DOHH2 (cell line): ENCODE measurements around the gene GDF10.

ENCODE experiments used
- H3F3A ChIP-seq: fragments of 200-600 bp; sonication (generic), shearing (Covaris generic); 2 replicates; pipeline ENCODE4 v1.6.0; 2016; ENCODE audit warnings: antibody characterized with exemption, mild to moderate bottlenecking; ENCODE audit not compliant: control insufficient read depth, insufficient read depth
- H3K27ac ChIP-seq: fragments of 200-600 bp; sonication (generic); 2 replicates; pipeline ENCODE4 v1.5.1; 2014; ENCODE audit warnings: low read depth, mild to moderate bottlenecking, low read length, moderate library complexity
- H3K27me3 ChIP-seq: fragments of 200-600 bp; sonication (generic); 2 replicates; pipeline ENCODE4 v1.6.1; 2014; ENCODE audit warnings: mild to moderate bottlenecking, low read length, mixed read lengths; ENCODE audit not compliant: control insufficient read depth
- H3K36me3 ChIP-seq: fragments of 200-600 bp; sonication (generic); 2 replicates; pipeline ENCODE4 v1.6.1; 2014; ENCODE audit warnings: mild to moderate bottlenecking, low read length, moderate library complexity, mixed read lengths; ENCODE audit not compliant: control insufficient read depth
- H3K4me1 ChIP-seq: fragments of 200-600 bp; sonication (generic); 2 replicates; pipeline ENCODE4 v1.6.1; 2014; ENCODE audit warnings: mild to moderate bottlenecking, low read length, mixed read lengths; ENCODE audit not compliant: control insufficient read depth
- H3K4me2 ChIP-seq: fragments of 200-600 bp; sonication (generic); 2 replicates; pipeline ENCODE4 v1.6.0; 2014; ENCODE audit warnings: mild to moderate bottlenecking, low read length, moderate library complexity
- H3K4me3 ChIP-seq: fragments of 200-600 bp; sonication (generic); 2 replicates; pipeline ENCODE4 v1.5.1; 2014; ENCODE audit warnings: mild to moderate bottlenecking, low read length, mixed read lengths
- H3K79me2 ChIP-seq: fragments of 200-600 bp; sonication (generic); 2 replicates; pipeline ENCODE4 v1.6.1; 2014; ENCODE audit warnings: mild to moderate bottlenecking, low read length, mixed read lengths; ENCODE audit not compliant: control insufficient read depth
- H3K9me2 ChIP-seq: fragments of 200-600 bp; sonication (generic); replicated peaks from 2 replicates; pipeline ENCODE4 v1.6.1; 2014; ENCODE audit warnings: mild to moderate bottlenecking, low read length, mixed read lengths; ENCODE audit not compliant: control insufficient read depth
- H3K9me3 ChIP-seq: fragments of 200-600 bp; sonication (generic); 2 replicates; pipeline ENCODE4 v1.6.1; 2014; ENCODE audit warnings: antibody characterized with exemption, low read length, mixed read lengths; ENCODE audit not compliant: control insufficient read depth, insufficient read depth
- H4K20me1 ChIP-seq: fragments of 200-600 bp; sonication (generic); 2 replicates; pipeline ENCODE4 v1.6.0; 2014; ENCODE audit warnings: low read depth, mild to moderate bottlenecking, antibody characterized with exemption, low read length, moderate library complexity; ENCODE audit not compliant: control insufficient read depth, insufficient read depth
- CTCF ChIP-seq: fragments of 200-600 bp; sonication (generic); IDR thresholded peaks from one replicate; pipeline ENCODE4 v1.5.1; 2014; ENCODE audit warnings: antibody characterized with exemption, mild to moderate bottlenecking, low read depth, low read length; ENCODE audit not compliant: poor library complexity, severe bottlenecking
- EZH2phosphoT487 ChIP-seq: fragments of 200-600 bp; sonication (generic); IDR thresholded peaks from 2 replicates; pipeline ENCODE4 v1.6.1; 2017; ENCODE audit warnings: borderline replicate concordance, mild to moderate bottlenecking, antibody characterized with exemption, low read length, moderate library complexity, mixed read lengths

GDF10 gene

GRCh38 chr10:47261121-47261520 is 38.9 kb upstream of the GDF10 start:
- Histone ChIP-seq H3K36me3 (no peaks in the 10 kb centered on the region), H3K4me3 (peak overlapping the region; percentile 21; the same call in 1 of the 2 replicates), H3K27ac (no peak overlapping the region; the same call in 1 of the 2 replicates), H3K9me2 (no peaks in the 10 kb centered on the region), H3K9me3 (no peaks in the 10 kb centered on the region), H3K4me1 (peaks cover 19% of the 10 kb centered on the region), H4K20me1 (no peaks in the 10 kb centered on the region), H3F3A (no peaks in the 10 kb centered on the region), H3K79me2 (no peaks in the 10 kb centered on the region), H3K27me3 (no peaks in the 10 kb centered on the region), H3K4me2 (peak overlapping the region; percentile 47)
- TF ChIP-seq CTCF (no peak), EZH2phosphoT487 (no peak)

- Histone ChIP-seq H3K9me3 (no peaks in the 10 kb centered on the region), H3K79me2 (no peaks in the 10 kb centered on the region), H3K9me2 (no peaks in the 10 kb centered on the region), H3K4me1 (peaks cover 19% of the 10 kb centered on the region), H3K4me2 (no peak overlapping the region; the same call in 1 of the 2 replicates), H3K27me3 (no peaks in the 10 kb centered on the region), H3K36me3 (no peaks in the 10 kb centered on the region), H3F3A (no peaks in the 10 kb centered on the region), H3K4me3 (no peak overlapping the region), H4K20me1 (no peaks in the 10 kb centered on the region), H3K27ac (no peak overlapping the region)
- no peak for TF ChIP-seq CTCF
- no peak for TF ChIP-seq EZH2phosphoT487
These were observed 38.4 kb upstream of the GDF10 start for GRCh38 chr10:47261556-47261955.

DNA sequence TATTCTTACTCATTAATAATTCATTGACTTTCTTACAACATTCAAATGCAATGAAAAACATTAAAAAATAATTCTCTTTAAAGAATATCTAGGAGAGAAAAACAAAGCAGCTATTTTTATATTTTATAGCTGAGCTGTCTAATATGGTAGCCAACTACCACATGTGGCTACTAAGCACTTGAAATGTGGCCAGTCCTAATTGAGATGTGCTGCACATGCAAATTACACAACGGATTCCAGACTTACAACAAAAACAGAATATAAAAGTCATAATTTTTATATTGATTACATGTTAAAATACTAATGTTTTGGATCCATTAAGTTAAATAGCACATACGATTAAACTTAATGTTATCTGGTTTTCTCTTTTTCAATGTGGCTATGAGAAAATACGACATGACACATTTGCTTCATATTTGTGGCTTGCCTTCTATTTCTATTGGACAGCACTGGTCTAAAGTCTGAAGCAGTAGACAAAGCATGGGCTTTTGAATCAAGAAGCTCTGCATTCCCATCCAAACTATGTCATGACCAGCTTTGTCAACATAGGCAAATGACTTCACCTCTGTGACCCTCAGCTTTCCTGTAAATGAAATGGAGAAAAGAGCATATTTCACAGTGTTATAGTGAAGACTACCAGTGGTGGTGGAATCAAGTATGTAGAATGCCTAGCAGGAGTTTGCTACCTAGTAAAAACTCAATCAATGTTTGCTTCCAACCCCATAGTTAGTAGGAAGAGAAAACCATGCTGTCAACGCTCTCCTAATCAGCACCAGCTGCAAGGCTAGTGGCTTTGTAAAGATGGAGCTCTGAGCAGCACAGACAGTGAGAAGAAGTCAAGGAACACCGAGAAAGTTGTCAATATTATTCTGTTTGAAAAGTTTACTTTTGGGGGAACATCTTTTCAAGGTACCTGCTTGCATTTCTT is 37.1 kb upstream of the GDF10 start:
- H3K9me3 ChIP-seq: no peaks in the 10 kb centered on the region
- H3F3A ChIP-seq: no peaks in the 10 kb centered on the region
- no peaks in the 10 kb centered on the region for H3K9me2 ChIP-seq
- no peak overlapping the region for H3K4me2 ChIP-seq
- peaks cover 19% of the 10 kb centered on the region for H3K4me1 ChIP-seq
- no peak overlapping the region for H3K27ac ChIP-seq
- no peaks in the 10 kb centered on the region for H3K79me2 ChIP-seq
- H3K36me3 ChIP-seq: no peaks in the 10 kb centered on the region
- H4K20me1 ChIP-seq: no peaks in the 10 kb centered on the region
- H3K4me3 ChIP-seq: no peak overlapping the region
- TF ChIP-seq EZH2phosphoT487 (no peak), CTCF (no peak)
- no peaks in the 10 kb centered on the region for H3K27me3 ChIP-seq
